HG02840 (cell line): Measurements from ENCODE around the gene TMEM117.

Experiments
- ATAC-seq: cut with Tn5 transposase; IDR thresholded peaks from one replicate; pipeline ENCODE4 v1.9.1; 2021; ENCODE audit warnings: mild to moderate bottlenecking, moderate library complexity, moderate number of reproducible peaks; ENCODE audit not compliant: unreplicated experiment, low FRiP score

The TMEM117 gene

GRCh38 chr12:44422559-44422958 lies 586.7 kb downstream of the TMEM117 start:
- ATAC-seq, result no peak

GRCh38 chr12:44428825-44429224 lies 592.9 kb downstream of the TMEM117 start:
- ATAC-seq, result no peak

- ATAC-seq, result peak; percentile 70
These were observed 595.9 kb downstream of the TMEM117 start for GRCh38 chr12:44431647-44432343.

GRCh38 chr12:44433659-44434058 lies 597.8 kb downstream of the TMEM117 start:
- ATAC-seq, result no peak

GRCh38 chr12:44436756-44437155 lies 600.9 kb downstream of the TMEM117 start:
- ATAC-seq, result no peak
